Activated naive CD4-positive, alpha-beta T cell treated with anti-CD3 and anti-CD28 coated beads, Interleukin-2, amount 50 U/mL, for 24 hours (primary cell): ENCODE data around the gene MEIOB.
"Not testable (repeated sequence)": the region's sequence is repeated elsewhere in the genome, so short reads cannot be mapped to it uniquely, and the experiment has no call there.

Source experiments
- H3K27ac Mint-ChIP-seq: one replicate; pipeline ENCODE4 v1.8.0; 2021; ENCODE audit warnings: mild to moderate bottlenecking, mixed read lengths
- H3K27me3 Mint-ChIP-seq: one replicate; pipeline ENCODE4 v1.8.0; 2021; ENCODE audit warnings: mixed read lengths
- H3K36me3 Mint-ChIP-seq: one replicate; pipeline ENCODE4 v1.8.0; 2021; ENCODE audit warnings: mixed read lengths
- H3K4me1 Mint-ChIP-seq: one replicate; pipeline ENCODE4 v1.8.0; 2021; ENCODE audit warnings: mixed read lengths
- H3K4me3 Mint-ChIP-seq: one replicate; pipeline ENCODE4 v1.8.0; 2021; ENCODE audit warnings: mild to moderate bottlenecking, mixed read lengths
- H3K9me3 Mint-ChIP-seq: one replicate; pipeline ENCODE4 v1.8.0; 2021; ENCODE audit warnings: mixed read lengths

The MEIOB gene, protein sequence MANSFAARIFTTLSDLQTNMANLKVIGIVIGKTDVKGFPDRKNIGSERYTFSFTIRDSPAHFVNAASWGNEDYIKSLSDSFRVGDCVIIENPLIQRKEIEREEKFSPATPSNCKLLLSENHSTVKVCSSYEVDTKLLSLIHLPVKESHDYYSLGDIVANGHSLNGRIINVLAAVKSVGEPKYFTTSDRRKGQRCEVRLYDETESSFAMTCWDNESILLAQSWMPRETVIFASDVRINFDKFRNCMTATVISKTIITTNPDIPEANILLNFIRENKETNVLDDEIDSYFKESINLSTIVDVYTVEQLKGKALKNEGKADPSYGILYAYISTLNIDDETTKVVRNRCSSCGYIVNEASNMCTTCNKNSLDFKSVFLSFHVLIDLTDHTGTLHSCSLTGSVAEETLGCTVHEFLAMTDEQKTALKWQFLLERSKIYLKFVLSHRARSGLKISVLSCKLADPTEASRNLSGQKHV

DNA sequence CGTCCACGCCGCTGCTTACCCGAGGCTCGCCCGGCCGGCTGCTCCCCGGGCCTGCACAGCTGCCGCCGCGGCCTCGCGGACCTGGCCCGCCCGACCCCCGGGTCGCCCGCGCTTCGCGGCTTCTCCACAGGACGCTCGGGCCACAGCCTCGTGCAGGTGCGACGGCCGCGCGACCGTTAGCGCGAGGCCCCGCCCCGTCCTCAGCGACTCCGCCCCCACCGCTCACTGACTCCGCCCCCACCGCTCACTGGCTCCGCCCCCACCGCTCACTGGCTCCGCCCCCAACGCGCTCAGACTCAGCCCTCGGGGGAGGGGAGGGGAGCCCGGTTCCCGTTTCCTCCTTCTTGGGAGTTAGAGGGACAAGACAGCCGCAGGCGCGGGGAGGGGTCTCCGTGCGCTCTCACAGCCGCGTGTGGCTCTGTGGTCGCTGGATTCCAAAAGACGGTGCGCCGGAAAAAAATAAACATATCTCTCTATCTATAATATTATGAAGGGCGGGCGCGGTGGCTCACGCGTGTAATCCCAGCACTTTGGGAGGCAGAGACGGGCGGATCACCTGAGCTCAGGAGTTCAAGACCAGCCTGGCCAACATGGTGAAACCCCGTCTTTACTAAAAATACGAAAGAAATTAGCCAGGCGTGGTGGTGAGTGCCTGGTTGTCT is at the start of gene MEIOB:
Gene MEIOB (minus strand): TSS at position 191 of the 662 bp plus-strand sequence. CDS start 3,989 bp downstream, outside the sequence.
- Mint-ChIP-seq H3K4me3 (peak within 1 kb of the TSS; percentile 69), H3K27ac (no peak within 1 kb of the TSS), H3K9me3 (no peaks in the 10 kb centered on the region)

DNA sequence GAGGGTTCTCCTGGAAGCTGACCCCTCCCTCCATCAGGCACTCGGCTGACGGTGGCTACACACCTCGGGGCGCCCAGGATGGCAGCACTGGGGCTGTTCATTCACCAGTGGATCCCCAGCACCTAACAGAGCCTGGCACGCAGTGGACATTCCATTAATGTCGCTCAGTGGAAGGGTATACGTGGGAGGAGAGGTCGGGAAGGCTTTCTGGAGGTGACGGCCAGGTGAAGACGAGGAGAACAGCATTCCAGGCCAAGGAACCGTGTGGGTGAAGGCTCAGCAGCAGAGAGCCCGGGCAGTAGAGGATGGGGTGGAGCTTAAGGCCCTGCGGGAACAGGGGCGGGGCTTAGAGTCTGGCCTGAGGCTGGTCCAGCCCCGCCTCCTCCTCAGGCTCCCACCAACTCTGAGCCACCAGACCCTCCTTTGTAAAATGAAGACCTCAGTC is 48.8 kb upstream of the MEIOB start:
- Mint-ChIP-seq H3K27me3 (peaks cover 31% of the 10 kb centered on the region), H3K4me3 (no peak overlapping the region), H3K4me1 (no peaks in the 10 kb centered on the region), H3K36me3 (no peaks in the 10 kb centered on the region), H3K9me3 (no peaks in the 10 kb centered on the region), H3K27ac (no peak overlapping the region)

More for the DNA sequence above, at the start of gene MEIOB:
- H3K27me3 Mint-ChIP-seq = peaks cover 12% of the 10 kb centered on the region
- H3K4me1 Mint-ChIP-seq = peaks cover 5% of the 10 kb centered on the region
- peaks cover 2% of the 10 kb centered on the region for H3K36me3 Mint-ChIP-seq

DNA sequence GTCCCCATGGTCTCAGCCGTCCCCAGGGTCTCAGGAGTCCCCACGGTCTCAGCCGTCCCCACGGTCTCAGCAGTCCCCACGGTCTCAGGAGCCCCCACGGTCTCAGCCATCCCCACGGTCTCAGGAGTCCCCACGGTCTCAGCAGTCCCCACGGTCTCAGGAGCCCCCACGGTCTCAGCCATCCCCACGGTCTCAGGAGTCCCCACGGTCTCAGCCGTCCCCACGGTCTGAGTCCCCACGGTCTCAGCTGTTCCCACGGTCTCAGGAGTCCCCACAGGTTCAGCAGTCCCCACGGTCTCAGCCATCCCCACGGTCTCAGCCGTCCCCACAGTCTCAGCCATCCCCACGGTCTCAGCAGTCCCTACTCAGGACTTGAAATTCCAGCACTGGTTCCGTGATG is 48.2 kb upstream of the MEIOB start:
- not testable (repeated sequence) for H3K4me3 Mint-ChIP-seq

DNA sequence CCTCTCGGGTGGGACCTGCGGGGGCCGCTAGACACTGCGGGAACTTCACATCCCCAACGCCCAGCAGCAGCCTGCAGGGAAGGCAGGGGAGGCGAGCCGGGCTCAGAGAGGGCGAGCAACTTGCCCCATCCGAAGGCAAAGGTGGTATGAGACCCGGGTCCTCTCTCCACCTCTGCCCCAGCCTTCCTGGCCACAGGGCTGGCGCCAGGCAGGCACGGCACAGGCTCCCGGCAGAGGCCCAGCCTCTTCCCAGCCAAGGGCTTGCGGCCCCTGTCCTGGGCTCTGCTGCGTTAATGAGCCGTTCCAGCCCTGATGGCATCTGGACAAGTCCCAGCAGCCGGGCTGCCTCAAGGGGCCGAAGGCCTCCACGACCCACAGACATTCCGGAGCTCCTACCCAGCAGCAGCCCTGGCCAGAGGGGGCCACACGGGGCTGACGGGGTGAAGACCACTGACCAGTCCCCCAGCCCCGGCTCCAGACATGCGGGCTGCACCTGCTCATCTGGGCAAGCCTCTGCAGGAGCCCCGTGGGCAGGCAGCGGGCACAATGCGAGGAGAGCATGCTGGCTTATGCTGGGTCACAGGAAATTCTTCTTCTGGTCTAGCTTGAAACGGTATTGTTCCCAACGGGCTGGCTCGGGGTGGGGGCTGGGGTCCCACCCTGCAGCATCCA is 47.5 kb upstream of the MEIOB start:
- Mint-ChIP-seq H3K4me1 (no peaks in the 10 kb centered on the region), H3K27ac (no peak overlapping the region), H3K36me3 (no peaks in the 10 kb centered on the region), H3K27me3 (peaks cover 40% of the 10 kb centered on the region), H3K4me3 (no peak overlapping the region), H3K9me3 (no peaks in the 10 kb centered on the region)

More for the DNA sequence above, 48.2 kb upstream of the MEIOB start:
- not testable (repeated sequence) for H3K36me3 Mint-ChIP-seq, H3K27ac Mint-ChIP-seq, H3K9me3 Mint-ChIP-seq, H3K4me1 Mint-ChIP-seq
- peaks cover 34% of the 10 kb centered on the region for H3K27me3 Mint-ChIP-seq

DNA sequence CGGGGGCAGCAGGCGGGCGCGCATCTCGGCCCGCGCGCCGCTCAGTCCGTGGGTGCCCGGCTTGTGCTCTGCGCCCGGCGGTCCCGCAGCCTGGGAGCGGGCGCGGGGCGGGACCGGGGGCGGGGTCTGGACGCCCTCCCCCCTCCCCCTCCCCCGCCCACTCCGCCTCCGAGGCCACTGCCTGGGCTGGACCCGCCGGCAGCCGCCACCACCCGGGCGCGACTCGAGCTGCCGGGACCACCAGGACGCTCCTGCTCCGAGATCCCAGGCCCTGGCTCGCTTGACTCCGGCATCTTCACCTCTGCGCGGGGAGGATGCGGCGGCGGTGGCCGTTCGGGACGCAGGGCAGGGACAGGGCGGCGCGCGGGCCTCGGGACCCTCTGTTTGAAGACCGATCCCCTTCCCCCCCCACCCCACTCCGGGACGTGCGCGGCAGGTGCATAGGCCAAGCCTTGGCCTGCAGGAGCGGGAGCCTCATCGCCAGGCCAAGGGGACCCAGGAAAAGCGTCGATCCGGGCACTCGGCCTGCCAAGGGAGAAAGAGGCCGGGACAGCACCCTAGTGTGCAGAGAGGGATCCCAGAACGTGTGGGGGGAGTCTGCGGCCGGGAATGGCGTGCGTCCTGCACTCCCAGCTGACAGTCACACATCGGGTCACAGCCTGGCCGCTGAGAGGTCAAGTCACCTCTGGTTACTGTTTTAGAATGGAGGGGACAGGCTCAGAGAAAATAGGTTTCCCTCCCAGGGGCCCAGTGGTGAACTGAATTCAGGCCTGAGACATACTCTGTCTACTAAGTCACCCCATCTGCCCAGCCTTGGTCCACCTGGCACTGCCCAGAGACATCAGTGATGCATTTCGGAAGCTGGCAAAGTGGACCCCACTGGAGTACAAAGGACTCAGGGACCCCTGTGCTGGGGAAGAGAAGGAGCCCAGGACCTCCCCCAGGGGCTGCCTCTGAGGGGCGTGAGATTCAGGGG is 46.7 kb upstream of the MEIOB start, which contains the start of gene HS3ST6:
Gene HS3ST6 (minus strand): TSS at position 65 of the 976 bp plus-strand sequence. CDS start 92 bp downstream, outside the sequence.
- H3K4me1 Mint-ChIP-seq = no peaks in the 10 kb centered on the region
- no peak within 1 kb of the TSS for H3K4me3 Mint-ChIP-seq
- no peak within 1 kb of the TSS for H3K27ac Mint-ChIP-seq
- no peaks in the 10 kb centered on the region for H3K9me3 Mint-ChIP-seq
- peaks cover 41% of the 10 kb centered on the region for H3K27me3 Mint-ChIP-seq
- H3K36me3 Mint-ChIP-seq = no peaks in the 10 kb centered on the region

DNA sequence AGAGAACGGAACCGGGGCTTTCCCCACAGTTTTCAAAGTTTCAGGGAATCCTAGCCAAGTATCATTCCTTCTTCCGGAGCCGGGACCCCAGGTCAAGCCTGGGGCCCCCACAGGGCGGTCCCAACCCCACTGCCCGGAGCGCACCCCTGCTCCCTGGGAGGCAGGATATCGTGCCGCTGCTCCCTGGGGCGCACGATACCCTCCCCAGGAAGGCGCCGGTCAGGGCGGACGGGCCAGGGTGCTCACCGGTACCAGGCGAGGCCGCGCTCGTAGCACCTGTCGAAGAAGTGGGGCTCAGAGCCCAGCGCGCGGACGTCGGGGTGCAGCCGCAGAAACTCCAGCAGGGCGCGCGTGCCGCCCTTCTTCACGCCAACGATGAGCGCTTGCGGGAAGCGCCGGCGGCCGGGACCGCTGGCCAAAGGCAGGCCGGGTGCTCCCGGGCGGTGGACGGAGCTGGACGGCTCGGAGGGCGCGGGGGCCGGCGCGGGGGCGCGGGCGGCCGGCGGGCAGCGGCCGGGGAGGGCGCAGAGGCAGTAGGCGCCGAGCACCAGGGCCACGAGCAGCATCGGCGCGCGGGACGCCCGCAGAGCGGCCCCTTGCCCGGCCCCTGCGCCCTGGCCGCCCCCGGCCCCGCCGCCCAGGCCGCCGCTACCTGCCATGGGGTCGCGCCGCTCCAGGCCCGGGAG is 45.8 kb upstream of the MEIOB start:
- no peak overlapping the region for H3K4me3 Mint-ChIP-seq
- no peaks in the 10 kb centered on the region for H3K4me1 Mint-ChIP-seq
- no peak overlapping the region for H3K27ac Mint-ChIP-seq
- no peaks in the 10 kb centered on the region for H3K36me3 Mint-ChIP-seq
- H3K27me3 Mint-ChIP-seq = peaks cover 38% of the 10 kb centered on the region
- no peaks in the 10 kb centered on the region for H3K9me3 Mint-ChIP-seq

DNA sequence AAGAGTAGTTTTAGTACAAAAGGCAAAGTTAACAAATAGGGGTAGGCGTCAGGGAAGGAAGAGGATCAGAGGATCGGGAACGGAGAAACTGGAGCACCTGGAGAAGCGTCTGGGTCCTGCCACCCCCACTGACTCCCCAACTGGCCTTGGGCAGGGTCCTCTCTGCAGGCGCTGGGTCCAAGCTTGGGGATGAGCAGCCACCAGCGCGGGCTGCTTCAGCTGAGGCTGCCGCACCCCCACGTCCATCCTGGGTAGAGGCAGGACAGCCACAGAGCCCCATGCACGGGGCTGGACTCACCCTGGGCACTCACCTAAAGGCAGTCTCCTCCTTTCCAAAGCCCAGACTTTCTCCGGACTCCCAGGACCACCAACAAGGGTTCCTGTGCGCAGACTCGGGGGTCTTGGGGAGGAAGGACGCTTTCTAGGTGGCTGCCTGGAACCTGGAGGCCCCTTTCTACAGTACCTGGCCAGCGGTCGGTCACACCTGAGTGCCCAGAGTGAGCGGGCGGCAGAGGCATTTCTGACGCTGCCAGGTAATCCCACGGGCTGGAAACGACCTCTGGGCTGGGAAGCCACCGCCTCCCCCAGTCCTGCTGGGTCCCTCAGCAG is 45.2 kb upstream of the MEIOB start:
- H3K27me3 Mint-ChIP-seq = peaks cover 33% of the 10 kb centered on the region
- no peaks in the 10 kb centered on the region for H3K9me3 Mint-ChIP-seq
- H3K36me3 Mint-ChIP-seq = no peaks in the 10 kb centered on the region

DNA sequence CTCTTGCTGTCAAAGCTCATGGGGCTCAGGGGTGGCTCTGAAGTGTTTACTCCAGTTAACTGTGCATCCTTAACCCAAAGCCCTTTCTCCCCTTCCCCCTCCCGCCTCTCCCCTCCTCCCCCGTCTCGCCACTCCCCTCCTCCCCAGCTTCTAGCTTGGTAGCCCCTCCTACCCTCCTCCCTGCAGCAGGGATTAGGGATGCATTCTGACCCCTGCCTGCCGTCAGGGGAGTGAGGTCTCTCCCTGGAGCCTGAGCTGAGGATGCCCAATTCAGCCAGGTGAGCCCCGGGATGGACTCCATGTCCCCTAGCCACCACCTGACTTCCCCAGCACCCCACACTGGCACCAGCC is 44.7 kb upstream of the MEIOB start:
- Mint-ChIP-seq H3K4me1 (no peaks in the 10 kb centered on the region), H3K27ac (no peak overlapping the region), H3K9me3 (no peaks in the 10 kb centered on the region), H3K27me3 (peaks cover 33% of the 10 kb centered on the region), H3K4me3 (no peak overlapping the region), H3K36me3 (no peaks in the 10 kb centered on the region)

More for the DNA sequence above, 45.2 kb upstream of the MEIOB start:
- Mint-ChIP-seq H3K4me1 (no peaks in the 10 kb centered on the region), H3K27ac (no peak overlapping the region), H3K4me3 (no peak overlapping the region)

DNA sequence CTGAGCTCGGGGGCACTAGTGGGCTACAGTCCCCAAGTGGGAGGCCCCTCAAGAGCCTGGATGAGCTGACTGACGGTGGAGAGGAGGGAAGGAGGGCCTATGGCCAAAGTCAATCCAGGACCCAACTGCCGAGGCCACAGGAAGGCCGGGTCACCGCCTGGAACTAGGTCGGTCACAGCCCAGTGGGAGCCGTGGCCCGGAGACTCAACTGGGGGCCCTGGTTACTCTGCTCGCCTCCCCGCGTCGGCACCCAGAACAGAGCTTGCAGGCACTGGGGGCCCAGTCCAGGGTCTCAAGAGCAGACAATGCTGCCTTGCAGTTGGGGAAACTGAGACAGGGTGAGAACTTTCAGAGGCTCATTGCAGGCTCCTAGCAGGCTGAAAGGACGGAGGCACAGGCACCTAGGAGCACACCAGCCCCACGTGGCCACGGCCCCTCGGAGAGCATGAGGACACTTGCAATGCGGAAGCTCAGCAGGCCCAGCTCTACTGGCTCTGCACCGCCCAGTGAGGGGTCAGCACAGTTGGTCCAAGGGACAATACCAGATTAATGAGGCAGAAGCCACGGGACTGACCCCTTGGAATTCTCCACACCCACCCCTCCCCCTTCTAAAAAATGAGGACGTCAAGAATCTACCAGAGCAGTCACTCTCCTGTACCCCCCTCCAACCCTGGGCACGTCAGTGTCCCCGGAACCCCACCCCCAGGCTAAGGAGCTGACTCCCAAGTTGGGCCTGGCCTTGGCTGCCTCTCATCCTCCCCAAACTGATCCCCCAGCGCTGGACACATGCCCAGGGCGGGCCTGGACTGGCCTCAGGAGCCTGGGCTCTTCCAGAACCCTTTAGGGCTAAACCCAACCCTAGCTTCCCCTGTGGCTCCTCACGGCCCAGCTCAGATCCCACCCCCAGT is 44.0 kb upstream of the MEIOB start:
- Mint-ChIP-seq H3K36me3 (no peaks in the 10 kb centered on the region), H3K4me3 (no peak overlapping the region), H3K4me1 (no peaks in the 10 kb centered on the region), H3K27me3 (peaks cover 27% of the 10 kb centered on the region), H3K9me3 (no peaks in the 10 kb centered on the region), H3K27ac (no peak overlapping the region)

DNA sequence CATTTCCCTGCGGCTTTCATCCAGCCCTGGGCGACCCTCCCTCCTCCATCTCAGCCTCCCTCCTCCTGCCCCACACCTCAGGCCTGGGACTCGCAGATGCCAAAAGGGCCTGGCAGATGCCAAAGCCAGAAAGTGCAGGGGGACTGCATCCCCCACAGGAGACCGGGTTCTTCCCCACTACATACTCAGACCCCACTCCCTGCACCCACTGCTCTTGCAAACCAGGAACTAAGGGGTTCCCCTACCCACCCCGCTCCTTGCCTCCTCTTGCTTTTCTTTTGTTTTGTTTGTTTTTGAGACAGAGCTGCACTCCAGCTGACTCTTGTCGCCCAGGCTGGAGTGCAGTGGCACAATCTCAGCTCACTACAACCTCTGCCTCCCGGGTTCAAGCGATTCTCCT is 43.0 kb upstream of the MEIOB start:
- no peaks in the 10 kb centered on the region for H3K36me3 Mint-ChIP-seq
- no peaks in the 10 kb centered on the region for H3K4me1 Mint-ChIP-seq
- H3K27me3 Mint-ChIP-seq = peaks cover 21% of the 10 kb centered on the region
- H3K4me3 Mint-ChIP-seq = no peak overlapping the region
- no peaks in the 10 kb centered on the region for H3K9me3 Mint-ChIP-seq
- no peak overlapping the region for H3K27ac Mint-ChIP-seq

DNA sequence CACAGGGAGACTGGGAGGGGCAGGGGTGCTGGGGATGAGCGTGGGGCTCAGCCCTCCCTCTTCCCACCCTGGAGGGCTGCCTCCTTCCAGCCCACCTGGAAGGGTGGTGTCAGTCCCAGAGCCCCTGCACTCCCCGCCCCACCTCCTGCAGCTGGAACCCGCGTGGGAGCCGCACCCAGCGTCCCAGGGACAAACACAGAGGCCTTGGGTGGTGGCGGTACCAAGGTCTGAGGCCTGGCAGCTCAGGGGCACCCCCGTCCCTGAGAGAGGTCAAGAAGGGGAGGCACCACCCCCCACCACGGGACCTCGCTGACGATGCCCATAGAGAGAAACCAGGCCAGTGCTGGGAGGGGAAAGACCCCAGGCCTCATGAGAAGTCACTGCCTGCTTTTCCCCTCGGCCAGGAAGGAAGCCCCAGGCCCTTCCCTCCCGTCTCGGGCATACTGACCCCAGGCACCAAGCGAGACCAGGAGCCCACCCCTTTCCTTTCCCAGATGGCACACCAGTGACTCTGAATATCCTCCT is 42.2 kb upstream of the MEIOB start:
- Mint-ChIP-seq H3K36me3 (no peaks in the 10 kb centered on the region), H3K4me3 (no peak overlapping the region), H3K27me3 (peaks cover 21% of the 10 kb centered on the region)

DNA sequence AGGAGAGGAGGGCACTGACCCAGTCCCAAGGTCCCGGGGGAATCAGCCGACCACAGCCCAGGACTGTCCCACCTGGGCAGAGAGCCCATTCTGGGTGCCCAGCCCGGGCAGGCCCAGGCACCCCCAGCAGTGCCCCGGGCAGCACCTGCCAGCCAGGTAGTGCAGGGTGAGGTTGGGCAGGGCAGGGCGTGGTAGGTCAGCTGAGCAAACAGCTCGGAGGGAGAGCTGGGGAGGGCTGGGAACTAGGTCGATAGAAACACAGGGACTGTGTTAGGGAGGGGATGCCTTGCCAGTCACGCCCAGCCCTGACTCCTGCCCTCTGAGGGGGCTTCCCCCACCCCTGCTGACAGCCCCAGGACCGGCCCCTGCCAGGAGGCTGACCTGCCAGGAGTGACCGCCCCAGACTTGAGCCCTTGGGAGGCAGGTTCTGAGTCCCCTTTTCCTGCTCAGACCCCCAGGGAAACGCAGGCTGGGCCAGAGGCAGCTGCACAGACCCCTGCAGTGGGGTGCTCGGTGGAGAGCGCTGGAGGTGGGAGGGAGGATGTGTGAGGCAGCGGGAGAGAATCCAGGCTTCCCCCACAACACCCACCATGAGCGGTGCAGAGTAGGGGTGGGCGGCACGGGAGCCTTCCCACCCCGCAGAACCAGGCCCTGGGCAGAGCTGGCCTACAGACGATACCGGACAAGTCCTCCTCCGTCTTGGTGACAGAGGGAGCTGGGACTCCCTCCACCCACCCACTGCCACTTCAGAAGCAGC is 41.5 kb upstream of the MEIOB start:
- Mint-ChIP-seq H3K27me3 (peaks cover 20% of the 10 kb centered on the region), H3K36me3 (no peaks in the 10 kb centered on the region), H3K4me3 (no peak overlapping the region), H3K9me3 (no peaks in the 10 kb centered on the region), H3K4me1 (no peaks in the 10 kb centered on the region), H3K27ac (no peak overlapping the region)

More for the DNA sequence above, 42.2 kb upstream of the MEIOB start:
- Mint-ChIP-seq H3K4me1 (no peaks in the 10 kb centered on the region), H3K9me3 (no peaks in the 10 kb centered on the region), H3K27ac (no peak overlapping the region)

DNA sequence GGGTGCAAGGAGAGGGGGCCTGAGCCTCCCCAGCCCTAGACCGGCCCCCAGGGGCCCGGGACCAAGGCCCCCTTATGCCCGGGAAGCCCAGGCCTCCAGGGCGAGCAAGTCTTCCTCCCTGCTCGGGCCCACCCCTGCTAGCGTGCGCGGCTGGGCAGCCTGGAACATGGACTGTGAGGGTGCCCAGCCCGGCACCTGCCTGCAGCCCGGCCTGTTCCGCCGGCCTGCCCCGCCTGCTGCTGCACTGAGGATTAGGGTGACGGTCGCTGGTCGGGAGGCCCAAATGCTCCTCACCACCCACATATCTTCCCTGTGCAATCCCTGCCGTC is 40.2 kb upstream of the MEIOB start:
- Mint-ChIP-seq H3K27ac (no peak overlapping the region), H3K27me3 (peaks cover 20% of the 10 kb centered on the region), H3K36me3 (no peaks in the 10 kb centered on the region), H3K9me3 (no peaks in the 10 kb centered on the region), H3K4me1 (no peaks in the 10 kb centered on the region), H3K4me3 (no peak overlapping the region)
